Panc1 (cell line): ENCODE data around the gene KRTAP5-10. TPM values are rescaled to one million over a fixed set of nuclear protein-coding genes. Genes with fewer than 3 reads are reported as not detected.
A peak's percentile ranks its signal among the peaks of the same experiment; 100 is the strongest.
"Not testable (repeated sequence)": the region's sequence is repeated elsewhere in the genome, so short reads cannot be mapped to it uniquely, and the experiment has no call there.

Source experiments
- ATAC-seq: fragments of 200-7000 bp; cut with Tn5 transposase; 2 replicates; pipeline ENCODE4 v1.9.1; 2020; ENCODE audit warnings: mild to moderate bottlenecking, moderate library complexity
- BruUV-seq: library from RNA; stranded (reverse); fragments of 400-500 nt; replicated peaks from 2 replicates; lab custom pipeline; 2021; lab: Mats Ljungman, UMichigan
- CTCF ChIA-PET: fragments of 300-600 bp; sonication (Branson Sonifier 250); formaldehyde crosslinking; loops from one replicate; lab custom pipeline; 2022; ENCODE audit warnings: antibody characterized with exemption; lab: Charles Lee
- POLR2A ChIA-PET: fragments of 300-600 bp; sonication (Branson Sonifier 250); formaldehyde crosslinking; loops from one replicate; lab custom pipeline; 2022; ENCODE audit warnings: antibody characterized with exemption; lab: Charles Lee
- DNase-seq: peaks from one replicate; pipeline ENCODE4 v3.0.0-alpha.2; 2010; ENCODE audit warnings: low read depth, low spot score
- H3K27ac ChIP-seq: 2 replicates; pipeline ENCODE4 v1.5.1; 2011; ENCODE audit warnings: mild to moderate bottlenecking, low read length, inconsistent platforms
- H3K27me3 ChIP-seq: fragments of 200-500 bp; sonication (Bioruptor generic); 2 replicates; pipeline ENCODE4 v1.6.0; 2014; ENCODE audit warnings: low read length, inconsistent platforms; ENCODE audit not compliant: control insufficient read depth, insufficient read depth
- H3K36me3 ChIP-seq: fragments of 200-500 bp; sonication (Bioruptor generic); 2 replicates; pipeline ENCODE4 v1.5.1; 2014; ENCODE audit warnings: inconsistent platforms, mild to moderate bottlenecking, low read length, moderate library complexity; ENCODE audit not compliant: control insufficient read depth, insufficient read depth
- H3K4me1 ChIP-seq: 2 replicates; pipeline ENCODE4 v1.5.1; 2011; ENCODE audit warnings: inconsistent platforms, mild to moderate bottlenecking, low read length, moderate library complexity; ENCODE audit not compliant: control insufficient read depth, insufficient read depth
- H3K4me3 ChIP-seq, 2 experiments: 2 replicates each; pipeline ENCODE4 v1.5.1; 2011 to 2012; ENCODE audit warnings: low read depth in 2 of 2, low read length in 2 of 2, mild to moderate bottlenecking in 2 of 2, inconsistent platforms in 1 of 2, moderate library complexity in 1 of 2
- H3K9me3 ChIP-seq: fragments of 200-500 bp; sonication (Bioruptor generic); 2 replicates; pipeline ENCODE4 v1.5.1; 2014; ENCODE audit warnings: low read depth, mild to moderate bottlenecking, inconsistent platforms, low read length, moderate library complexity; ENCODE audit not compliant: control insufficient read depth, insufficient read depth
- CTCF ChIP-seq: fragments of 450-650 bp; IDR thresholded peaks from 2 replicates; pipeline ENCODE4 v1.5.1; 2017; ENCODE audit warnings: mild to moderate bottlenecking
- POLR2AphosphoS5 ChIP-seq: IDR thresholded peaks from 2 replicates; pipeline ENCODE4 v1.6.1; 2012; ENCODE audit warnings: mild to moderate bottlenecking, low read depth, low read length, moderate library complexity
- REST ChIP-seq, 2 experiments: IDR thresholded peaks; 2 replicates each; pipeline ENCODE4 v1.6.1; 2011 to 2012; ENCODE audit warnings: low read depth in 2 of 2, control low read depth in 1 of 2, low read length in 1 of 2, mild to moderate bottlenecking in 1 of 2, moderate library complexity in 1 of 2; ENCODE audit not compliant: insufficient read depth in 1 of 2
- SIN3A ChIP-seq: IDR thresholded peaks from 2 replicates; pipeline ENCODE4 v1.6.1; 2012; ENCODE audit warnings: low read depth, mild to moderate bottlenecking, low read length, moderate library complexity, borderline replicate concordance; ENCODE audit not compliant: insufficient read depth
- TCF7L2 ChIP-seq: IDR thresholded peaks from 2 replicates; pipeline ENCODE4 v1.6.1; 2011; ENCODE audit warnings: mild to moderate bottlenecking, low read depth, low read length, inconsistent platforms
- in situ Hi-C: cut with HindIII; loops from 2 replicates; pipeline ENCODE4 v1.10.0; 2016; ENCODE audit warnings: low sequenced_read_pairs, low pct_unique_long_range_greater_than_20kb
- intact Hi-C: fragments of 100-400 bp; cut with micrococcal nuclease; formaldehyde crosslinking; loops from one replicate; pipeline ENCODE4 v1.10.0; 2022; ENCODE audit not compliant: unreplicated experiment
- total RNA-seq: library from RNA; stranded (reverse); gene quantifications from one replicate; pipeline ENCODE4 v1.2.1, GENCODE V29; 2021; ENCODE audit not compliant: unreplicated experiment

KRTAP5-10 gene
- total RNA-seq, 1 experiment from 2014 or later: not detected

DNA sequence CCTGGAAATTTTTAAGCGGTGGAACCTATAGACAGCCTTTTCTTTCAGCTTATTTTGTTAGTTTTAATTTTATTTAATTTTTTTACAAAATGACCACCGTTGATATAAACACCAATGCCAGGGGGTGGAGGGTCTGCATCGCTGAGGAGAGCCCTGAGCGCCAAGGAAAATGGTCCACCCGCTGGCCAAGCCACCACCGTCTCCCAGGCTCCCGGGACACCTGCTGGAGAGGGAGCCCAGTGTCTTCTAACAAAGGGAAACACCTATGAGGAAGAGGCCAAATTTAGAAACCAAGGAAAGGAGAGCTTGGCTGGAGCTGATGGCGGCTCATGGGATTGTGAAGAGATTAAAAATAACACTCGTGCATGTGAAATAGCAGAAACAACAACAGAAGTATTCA, 27.8 kb upstream of the KRTAP5-10 start:
- TF ChIP-seq POLR2AphosphoS5 (no peak), CTCF (no peak), TCF7L2 (no peak), SIN3A (no peak), REST (IDR thresholded peaks at IDR 0.05; ENCODE audit: insufficient read depth in 1 of 2, low read depth in 2 of 2, low read length in 1 of 2) (no peak)
- H3K27me3 ChIP-seq: no peaks in the 10 kb centered on the region
- DNase-seq (no peak), ATAC-seq (no peak)
- no peak overlapping the region for H3K27ac ChIP-seq
- ChIA-PET CTCF (no interaction called here), POLR2A (no interaction called here)
- H3K36me3 ChIP-seq: no peaks in the 10 kb centered on the region
- no peaks in the 10 kb centered on the region for H3K9me3 ChIP-seq
- BruUV-seq: no TSS peak
- intact Hi-C loops (no loop called here), in situ Hi-C loops (no loop called here)
- no peak overlapping the region for H3K4me3 ChIP-seq
- H3K4me1 ChIP-seq: no peaks in the 10 kb centered on the region

- CTCF ChIA-PET: not testable (repeated sequence)
Observed at GRCh38 chr11:71537977-71538665, 27.2 kb upstream of the KRTAP5-10 start, which contains the start of gene KRTAP5-8. TSS of gene KRTAP5-8 (plus strand) at chr11:71538025. CDS start at chr11:71538056, 31 bp downstream.

GRCh38 chr11:71538666-71538990, 26.7 kb upstream of the KRTAP5-10 start:
- intact Hi-C loops (no loop called here), in situ Hi-C loops (no loop called here)
- no TSS peak for BruUV-seq
- H3K27me3 ChIP-seq: no peaks in the 10 kb centered on the region
- ATAC-seq: peak; percentile 37; the same call in 1 of the 2 replicates
- TF ChIP-seq POLR2AphosphoS5 (no peak), SIN3A (no peak)
- no peaks in the 10 kb centered on the region for H3K9me3 ChIP-seq
- ChIA-PET CTCF (no interaction called here), POLR2A (no interaction called here)
- no peak overlapping the region for H3K27ac ChIP-seq
- no peak for DNase-seq
- no peak overlapping the region for H3K4me3 ChIP-seq
- H3K4me1 ChIP-seq: no peaks in the 10 kb centered on the region
- no peaks in the 10 kb centered on the region for H3K36me3 ChIP-seq

More at GRCh38 chr11:71537977-71538665, 27.2 kb upstream of the KRTAP5-10 start, which contains the start of gene KRTAP5-8:
- H3K9me3 ChIP-seq, H3K27ac ChIP-seq, H3K4me1 ChIP-seq, intact Hi-C loops, H3K36me3 ChIP-seq, H3K4me3 ChIP-seq, POLR2A ChIA-PET, in situ Hi-C loops, ATAC-seq, BruUV-seq, DNase-seq, H3K27me3 ChIP-seq: not testable (repeated sequence)
